Fibroblast of the aortic adventitia (primary cell): ENCODE measurements around the gene OPA3. TPM values are rescaled to one million over a fixed set of nuclear protein-coding genes. Genes with fewer than 3 reads are reported as not detected.
A peak's percentile ranks its signal among the peaks of the same experiment; 100 is the strongest.

ENCODE experiments used
- DNase-seq: peaks from one replicate; pipeline ENCODE4 v3.0.0-alpha.2; 2010; ENCODE audit warnings: low read depth
- H3K4me3 ChIP-seq: 2 replicates; pipeline ENCODE4 v1.5.1; 2011; ENCODE audit warnings: low read depth, mild to moderate bottlenecking, control low read depth, low read length, moderate library complexity
- total RNA-seq: library from RNA; depleted of rRNA; stranded (reverse); fragments of >200 nt; gene quantifications from 2 replicates; pipeline ENCODE4 v1.2.3, GENCODE V29; 2012; ENCODE audit warnings: low replicate concordance
- TF ChIP-seq, protein P1 (sequence below): IDR thresholded peaks from 2 replicates; pipeline ENCODE4 v1.5.1; 2011; ENCODE audit warnings: mild to moderate bottlenecking, low read length, control low read depth, inconsistent platforms; ENCODE audit not compliant: insufficient read depth

The OPA3 gene
- total RNA-seq, 1 donor = 8.8 TPM

DNA sequence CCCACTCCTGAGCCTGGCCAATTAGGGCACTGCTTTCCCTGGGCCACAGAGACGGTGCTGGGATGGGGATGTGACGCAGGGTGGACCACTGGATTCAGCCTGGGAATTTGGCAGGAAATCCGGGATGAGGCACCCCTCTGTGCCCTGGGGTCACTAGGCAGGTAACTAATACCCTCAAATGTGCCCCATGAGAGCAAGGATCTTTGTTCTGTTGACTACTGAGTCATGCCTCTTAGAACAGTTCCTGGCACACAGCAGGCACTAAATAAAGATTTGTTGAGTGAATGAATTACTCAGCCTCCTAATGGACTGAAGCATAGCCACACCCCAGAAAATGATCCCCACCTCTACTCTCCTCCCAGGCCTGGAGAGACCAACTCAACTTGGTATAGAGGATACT is 15.9 kb downstream of the OPA3 start:
- TF ChIP-seq, protein P1, sequence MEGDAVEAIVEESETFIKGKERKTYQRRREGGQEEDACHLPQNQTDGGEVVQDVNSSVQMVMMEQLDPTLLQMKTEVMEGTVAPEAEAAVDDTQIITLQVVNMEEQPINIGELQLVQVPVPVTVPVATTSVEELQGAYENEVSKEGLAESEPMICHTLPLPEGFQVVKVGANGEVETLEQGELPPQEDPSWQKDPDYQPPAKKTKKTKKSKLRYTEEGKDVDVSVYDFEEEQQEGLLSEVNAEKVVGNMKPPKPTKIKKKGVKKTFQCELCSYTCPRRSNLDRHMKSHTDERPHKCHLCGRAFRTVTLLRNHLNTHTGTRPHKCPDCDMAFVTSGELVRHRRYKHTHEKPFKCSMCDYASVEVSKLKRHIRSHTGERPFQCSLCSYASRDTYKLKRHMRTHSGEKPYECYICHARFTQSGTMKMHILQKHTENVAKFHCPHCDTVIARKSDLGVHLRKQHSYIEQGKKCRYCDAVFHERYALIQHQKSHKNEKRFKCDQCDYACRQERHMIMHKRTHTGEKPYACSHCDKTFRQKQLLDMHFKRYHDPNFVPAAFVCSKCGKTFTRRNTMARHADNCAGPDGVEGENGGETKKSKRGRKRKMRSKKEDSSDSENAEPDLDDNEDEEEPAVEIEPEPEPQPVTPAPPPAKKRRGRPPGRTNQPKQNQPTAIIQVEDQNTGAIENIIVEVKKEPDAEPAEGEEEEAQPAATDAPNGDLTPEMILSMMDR = no peak
- peak; percentile 78 for DNase-seq
- H3K4me3 ChIP-seq = no peak overlapping the region

DNA sequence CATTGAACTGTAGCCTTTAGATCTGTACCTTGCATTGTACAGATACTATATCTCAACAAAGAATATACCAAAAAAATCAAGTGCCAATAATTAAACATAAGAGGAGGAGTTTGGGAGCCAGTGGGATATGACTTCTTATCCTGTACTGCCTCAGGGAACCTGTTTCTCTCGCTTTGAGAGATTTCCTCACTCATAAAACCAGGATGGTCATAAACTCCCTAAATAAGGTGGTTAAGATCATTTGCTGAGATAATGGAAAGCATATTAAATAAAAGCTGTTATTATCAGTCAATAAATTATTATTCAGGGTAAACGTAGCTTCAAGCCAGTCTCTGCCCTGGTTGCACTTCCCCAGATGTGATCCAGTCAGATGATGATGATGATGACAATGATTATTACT is 17.0 kb downstream of the OPA3 start:
- no peak for DNase-seq
- TF ChIP-seq, protein P1 = no peak
- H3K4me3 ChIP-seq = no peak overlapping the region

DNA sequence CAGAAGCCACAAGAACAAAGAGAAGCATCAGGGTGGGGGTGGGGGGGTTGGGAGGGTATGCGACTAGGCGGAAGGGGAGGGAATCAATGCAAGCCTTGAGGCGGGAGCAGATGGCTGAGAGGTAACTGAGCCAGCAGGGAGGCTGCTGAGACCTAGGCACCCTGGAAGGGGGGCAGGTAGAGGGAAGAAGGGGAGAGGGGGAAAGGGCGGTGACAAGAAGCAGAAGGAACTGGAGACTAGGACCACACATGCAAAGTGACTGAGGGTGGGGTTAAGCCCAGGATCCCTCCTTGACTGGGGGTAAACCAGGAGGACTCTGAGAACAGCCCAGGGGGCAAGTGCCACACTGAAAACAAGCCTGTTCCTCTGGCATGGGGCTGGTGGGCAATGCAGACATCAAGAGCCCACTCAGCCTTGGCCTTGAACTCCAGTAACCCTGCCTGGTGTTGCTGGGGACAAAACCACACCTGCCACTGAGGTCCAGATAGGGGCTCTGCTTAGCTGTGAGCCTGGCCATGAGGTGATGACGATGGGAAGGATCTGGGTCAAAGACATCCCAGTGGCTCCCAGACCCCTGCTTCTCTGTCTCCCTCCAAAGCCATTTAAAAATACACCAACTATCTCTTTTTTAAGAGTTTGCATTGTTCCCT is 20.3 kb downstream of the OPA3 start:
- DNase-seq = no peak
- TF ChIP-seq, protein P1 = no peak
- no peak overlapping the region for H3K4me3 ChIP-seq

DNA sequence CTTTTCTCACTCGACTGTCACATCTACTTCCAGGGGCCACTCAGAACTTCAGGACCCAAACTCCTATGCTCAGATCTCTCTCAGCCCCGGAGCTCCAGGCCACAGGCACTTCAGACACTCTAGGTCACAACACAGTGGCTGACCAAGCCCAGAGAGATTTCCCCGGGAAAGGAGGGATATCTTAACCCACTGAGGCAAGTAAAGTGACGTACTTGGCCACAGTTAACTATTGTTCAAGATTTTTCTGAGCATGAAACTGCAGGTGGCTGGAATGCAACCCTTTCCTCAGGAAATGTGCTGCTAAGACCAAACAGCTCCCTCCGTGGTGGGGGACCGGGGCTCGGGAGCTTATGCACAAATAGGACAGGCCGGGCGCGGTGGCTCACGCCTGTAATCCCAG is 23.9 kb downstream of the OPA3 start:
- TF ChIP-seq, protein P1 = no peak
- no peak for DNase-seq
- no peak overlapping the region for H3K4me3 ChIP-seq

DNA sequence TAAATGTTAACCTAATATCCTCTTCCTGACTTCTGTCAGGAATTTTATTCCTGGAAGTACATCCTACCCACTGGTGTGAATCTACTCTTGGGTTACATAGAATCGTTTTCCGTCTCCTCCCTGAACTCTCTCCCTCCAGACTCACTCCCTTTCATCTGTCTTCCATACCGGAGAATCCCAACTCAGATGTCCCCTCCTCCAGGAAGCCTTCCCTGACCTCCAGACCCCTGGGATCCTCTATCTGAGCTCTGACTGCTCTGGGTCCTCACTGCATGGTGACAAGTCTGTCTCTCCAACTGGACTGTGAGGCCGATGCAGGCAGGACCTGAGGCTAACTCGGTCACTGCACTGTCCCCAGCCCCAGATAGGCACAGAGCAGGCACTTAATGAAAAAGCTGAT is 24.6 kb downstream of the OPA3 start:
- no peak for DNase-seq
- no peak overlapping the region for H3K4me3 ChIP-seq
- TF ChIP-seq, protein P1 = no peak

DNA sequence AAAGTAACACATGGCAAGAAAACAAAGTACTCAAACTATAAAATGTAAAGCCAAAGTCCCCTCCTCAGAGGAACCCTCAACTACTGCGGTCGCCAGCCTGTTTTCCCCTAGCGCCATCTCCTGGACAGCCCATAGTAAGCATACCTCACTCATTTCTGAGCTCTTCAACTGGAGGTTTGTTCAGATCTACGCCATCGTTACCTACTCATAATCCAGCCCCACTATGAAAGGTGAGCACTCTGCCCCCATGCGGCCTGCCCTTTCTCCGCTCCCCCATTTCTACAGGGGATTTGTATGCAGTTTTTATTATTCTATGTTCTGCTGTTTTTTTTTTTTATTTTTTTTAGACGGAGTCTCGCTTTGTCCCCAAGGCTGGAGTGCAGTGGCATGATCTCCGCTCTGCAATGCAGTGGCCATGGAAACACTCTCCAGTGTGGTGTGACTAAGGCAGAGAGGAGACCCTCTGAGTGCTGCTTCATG is 26.2 kb downstream of the OPA3 start:
- H3K4me3 ChIP-seq = no peak overlapping the region
- peak; percentile 43 for DNase-seq
- TF ChIP-seq, protein P1 = peak; percentile 75

DNA sequence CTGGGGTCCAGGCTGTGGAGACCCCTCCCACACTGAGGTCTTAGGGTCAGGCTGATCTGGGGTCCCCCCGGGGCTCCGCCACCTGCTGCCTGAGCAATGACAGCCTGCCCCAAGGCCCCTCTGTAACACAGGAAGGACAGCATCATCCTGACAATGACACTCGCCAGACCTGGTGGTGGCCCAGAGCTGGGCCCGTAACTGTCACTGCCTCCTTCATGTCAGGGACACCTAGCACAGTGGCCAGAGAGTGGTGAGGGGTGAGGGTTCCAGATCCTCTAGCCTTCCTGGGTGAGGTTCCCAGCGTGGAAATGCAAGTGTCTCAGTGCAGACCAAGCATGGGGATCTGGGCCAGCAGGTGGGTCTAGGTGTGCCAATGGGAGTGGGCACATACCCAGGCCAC is 27.8 kb downstream of the OPA3 start:
- TF ChIP-seq, protein P1 = no peak
- no peak for DNase-seq

More for the DNA sequence above, 27.8 kb downstream of the OPA3 start:
- no peak overlapping the region for H3K4me3 ChIP-seq
